GM10248 (cell line): Measurements from ENCODE around the gene CASP14.

Source experiments
- CTCF ChIA-PET: fragments of 300-600 bp; sonication (Branson Sonifier 250); formaldehyde crosslinking; extraction: SDS; loops from one replicate; lab custom pipeline; 2021; ENCODE audit warnings: antibody characterized with exemption; lab: Yijun Ruan, JAX
- POLR2A ChIA-PET: fragments of 350-650 bp; sonication (Branson Sonifier 250); formaldehyde crosslinking; extraction: SDS; loops from one replicate; lab custom pipeline; 2020; ENCODE audit warnings: antibody characterized with exemption; lab: Yijun Ruan, JAX
- DNase-seq: peaks from one replicate; pipeline ENCODE4 v3.0.0; 2012; ENCODE audit errors: extremely low spot score
- TF ChIP-seq, protein P1 (sequence below): IDR thresholded peaks from 2 replicates; pipeline ENCODE4 v1.5.1; 2012; ENCODE audit warnings: mild to moderate bottlenecking, low read depth; ENCODE audit errors: extremely low read depth, missing control alignments, control extremely low read depth

CASP14 gene

GRCh38 chr19:15098460-15098859, 49.2 kb downstream of the CASP14 start:
- CTCF ChIA-PET, result no interaction called here

GRCh38 chr19:15099017-15099582, 49.8 kb downstream of the CASP14 start:
- DNase-seq, result no peak
- ChIA-PET CTCF (interaction anchor here (4.9 kb wide), 1 partner anchor 51 kb away, joined by 33 read pairs; no protein-coding TSS in a partner anchor), POLR2A (no interaction called here)
- TF ChIP-seq, protein P1, sequence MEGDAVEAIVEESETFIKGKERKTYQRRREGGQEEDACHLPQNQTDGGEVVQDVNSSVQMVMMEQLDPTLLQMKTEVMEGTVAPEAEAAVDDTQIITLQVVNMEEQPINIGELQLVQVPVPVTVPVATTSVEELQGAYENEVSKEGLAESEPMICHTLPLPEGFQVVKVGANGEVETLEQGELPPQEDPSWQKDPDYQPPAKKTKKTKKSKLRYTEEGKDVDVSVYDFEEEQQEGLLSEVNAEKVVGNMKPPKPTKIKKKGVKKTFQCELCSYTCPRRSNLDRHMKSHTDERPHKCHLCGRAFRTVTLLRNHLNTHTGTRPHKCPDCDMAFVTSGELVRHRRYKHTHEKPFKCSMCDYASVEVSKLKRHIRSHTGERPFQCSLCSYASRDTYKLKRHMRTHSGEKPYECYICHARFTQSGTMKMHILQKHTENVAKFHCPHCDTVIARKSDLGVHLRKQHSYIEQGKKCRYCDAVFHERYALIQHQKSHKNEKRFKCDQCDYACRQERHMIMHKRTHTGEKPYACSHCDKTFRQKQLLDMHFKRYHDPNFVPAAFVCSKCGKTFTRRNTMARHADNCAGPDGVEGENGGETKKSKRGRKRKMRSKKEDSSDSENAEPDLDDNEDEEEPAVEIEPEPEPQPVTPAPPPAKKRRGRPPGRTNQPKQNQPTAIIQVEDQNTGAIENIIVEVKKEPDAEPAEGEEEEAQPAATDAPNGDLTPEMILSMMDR, result no peak

More at GRCh38 chr19:15098460-15098859, 49.2 kb downstream of the CASP14 start:
- POLR2A ChIA-PET, result no interaction called here
- TF ChIP-seq, protein P1, result no peak
- no peak for DNase-seq

GRCh38 chr19:15101479-15102082, 52.3 kb downstream of the CASP14 start:
- ChIA-PET CTCF (interaction anchor here (0.8 to 4.9 kb wide), 23 partner anchors 9 to 454 kb away, joined by 3 to 42 read pairs (median 5); a partner anchor contains a TSS), POLR2A (no interaction called here)
- TF ChIP-seq, protein P1, result peak; percentile 52
- no peak for DNase-seq

DNA sequence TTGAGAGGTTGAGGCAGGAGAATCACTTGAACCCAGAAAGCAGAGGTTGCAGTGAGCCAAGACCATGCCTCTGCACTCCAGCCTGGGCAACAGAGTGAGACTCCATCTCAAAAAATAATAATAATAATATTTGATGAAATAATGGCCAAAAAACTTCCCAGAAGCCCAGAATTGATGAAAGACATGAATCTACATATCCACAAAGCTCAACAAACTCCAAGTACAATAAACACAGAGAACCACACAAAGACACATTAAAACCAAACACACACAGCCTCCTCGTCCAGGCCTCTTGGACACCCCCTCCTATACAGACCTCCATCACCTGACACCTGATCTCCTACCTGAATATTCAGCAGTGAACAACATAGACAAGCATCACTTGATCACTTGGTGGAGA, 54.7 kb downstream of the CASP14 start:
- no peak for DNase-seq
- TF ChIP-seq, protein P1, result no peak
- ChIA-PET CTCF (interaction anchor here (1.5 to 4.9 kb wide), 3 partner anchors 12 to 46 kb away, joined by 5 to 42 read pairs (median 33); no protein-coding TSS in a partner anchor), POLR2A (no interaction called here)

DNA sequence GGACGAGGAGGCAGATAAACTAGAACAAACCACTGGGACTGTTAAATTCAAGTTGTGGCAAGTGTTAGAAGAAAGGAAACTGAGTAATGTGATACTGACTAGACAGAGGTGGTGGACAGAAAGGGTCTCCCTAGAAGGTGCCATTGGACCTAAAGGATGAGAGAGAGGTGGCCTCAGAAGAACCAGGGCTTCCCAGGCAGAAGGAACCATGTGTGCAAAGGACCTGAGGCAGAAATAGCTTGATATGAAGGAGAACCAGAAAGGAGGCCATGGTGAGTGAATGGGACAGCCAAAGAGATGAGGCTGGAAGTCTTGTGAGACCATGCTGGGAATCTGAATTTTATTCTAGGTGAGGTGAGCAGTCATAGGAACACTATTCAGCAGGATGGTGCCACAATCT, 55.1 kb downstream of the CASP14 start:
- TF ChIP-seq, protein P1, result no peak
- DNase-seq, result no peak
- ChIA-PET CTCF (interaction anchor here (0.9 to 1.5 kb wide), 2 partner anchors 19 to 451 kb away, joined by 3 to 5 read pairs; no protein-coding TSS in a partner anchor), POLR2A (no interaction called here)

DNA sequence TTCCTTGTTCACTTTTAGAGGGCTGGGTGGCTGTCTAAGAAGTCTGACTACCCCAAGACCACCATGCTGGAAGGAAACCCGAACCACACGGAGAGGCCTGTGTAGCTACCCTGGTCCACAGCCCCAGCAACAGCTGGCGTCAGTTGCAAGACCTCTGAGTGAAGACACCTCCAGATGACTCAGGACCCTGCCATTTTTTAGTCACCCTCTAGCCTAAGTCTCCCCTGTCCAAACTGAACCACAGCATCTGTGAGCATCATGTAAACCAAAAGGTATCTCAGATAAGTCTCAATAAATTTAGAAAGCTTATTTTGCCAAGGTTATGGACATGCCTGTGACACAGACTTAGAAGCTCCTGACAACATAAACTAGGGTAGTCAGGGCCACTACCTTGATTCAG, 55.8 kb downstream of the CASP14 start:
- TF ChIP-seq, protein P1, result no peak
- POLR2A ChIA-PET, result no interaction called here
- CTCF ChIA-PET, result interaction anchor here (0.9 to 1.5 kb wide), 4 partner anchors 13 to 450 kb away, joined by 3 to 8 read pairs (median 4); no protein-coding TSS in a partner anchor
- no peak for DNase-seq
